Suprapubic skin (tissue), 4 donors: Measurements from ENCODE around the gene U2AF2.

Experiments
- CTCF ChIP-seq, 2 donors: fragments of 200-600 bp in 1 of 2; fragments of 450-650 bp in 1 of 2; sonication (generic) in 1 of 2; IDR thresholded peaks; one replicate each; pipeline ENCODE4 v1.5.1; 2016 to 2019; ENCODE audit warnings: antibody characterized with exemption in 2 of 2, mild to moderate bottlenecking in 1 of 2, moderate library complexity in 1 of 2
- EP300 ChIP-seq: sonication (generic); formaldehyde crosslinking; IDR thresholded peaks from one replicate; pipeline ENCODE4 v1.6.1; 2017; ENCODE audit warnings: antibody characterized with exemption
- POLR2A ChIP-seq, 2 donors: fragments of 450-650 bp; IDR thresholded peaks; one replicate each; pipeline ENCODE4 v1.6.1; 2017; ENCODE audit warnings: antibody characterized with exemption in 2 of 2, mild to moderate bottlenecking in 2 of 2, moderate library complexity in 2 of 2
- POLR2AphosphoS5 ChIP-seq, 3 donors: sonication (generic); formaldehyde crosslinking; IDR thresholded peaks; one replicate each; pipeline ENCODE4 v1.6.1; 2017; ENCODE audit warnings: antibody characterized with exemption in 3 of 3

GRCh38 chr19:55616395-55616875, 38.4 kb upstream of the U2AF2 start:
- TF ChIP-seq POLR2A (IDR thresholded peaks at IDR 0.05) = no peak
- TF ChIP-seq EP300 = no peak
- TF ChIP-seq CTCF (IDR thresholded peaks at IDR 0.05) = no peak
- TF ChIP-seq POLR2AphosphoS5 (IDR thresholded peaks at IDR 0.05) = no peak
